Measurements from ENCODE around the gene NOC4L. TPM values are rescaled to one million over a fixed set of nuclear protein-coding genes. Genes with fewer than 3 reads are reported as not detected.
A peak's percentile ranks its signal among the peaks of the same experiment; 100 is the strongest.

NOC4L gene
- total and polyA plus RNA-seq, 2 experiments from 2014 or later, result 42.4 to 54.7 TPM

DNA sequence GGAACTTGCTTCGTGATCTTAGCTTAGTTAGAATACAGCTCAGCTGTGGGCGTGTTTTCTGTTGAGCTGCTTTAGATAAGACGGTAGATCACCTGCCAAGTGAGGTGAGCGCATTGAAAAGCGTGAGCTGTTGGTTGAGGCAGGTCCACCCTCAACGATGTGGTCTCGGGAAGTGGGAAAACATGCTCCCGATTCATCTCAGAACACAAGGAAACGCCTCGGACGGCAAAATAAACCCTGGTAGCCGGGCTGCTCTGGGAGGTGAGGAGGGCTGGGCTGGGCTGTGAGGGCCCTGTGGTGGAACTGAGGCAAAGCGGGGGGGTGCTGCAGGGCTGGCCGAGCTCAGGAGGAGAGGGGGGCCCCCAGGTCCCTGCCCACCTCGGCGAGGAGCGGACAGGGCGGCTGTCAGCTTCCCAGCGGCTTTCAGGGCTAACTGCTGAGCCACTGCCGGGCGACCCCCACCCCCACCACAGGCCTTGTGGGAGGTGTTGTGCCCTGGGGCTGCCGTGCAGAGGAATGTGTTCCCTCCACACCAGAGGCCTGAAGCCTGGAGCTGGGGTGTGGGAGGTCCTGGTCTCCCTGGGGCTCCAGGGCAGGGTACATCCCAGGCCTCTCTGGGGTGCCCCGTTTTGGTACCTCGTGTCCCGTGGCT is 30.7 kb downstream of the NOC4L start (continued):
- TF ChIP-seq, protein P1, sequence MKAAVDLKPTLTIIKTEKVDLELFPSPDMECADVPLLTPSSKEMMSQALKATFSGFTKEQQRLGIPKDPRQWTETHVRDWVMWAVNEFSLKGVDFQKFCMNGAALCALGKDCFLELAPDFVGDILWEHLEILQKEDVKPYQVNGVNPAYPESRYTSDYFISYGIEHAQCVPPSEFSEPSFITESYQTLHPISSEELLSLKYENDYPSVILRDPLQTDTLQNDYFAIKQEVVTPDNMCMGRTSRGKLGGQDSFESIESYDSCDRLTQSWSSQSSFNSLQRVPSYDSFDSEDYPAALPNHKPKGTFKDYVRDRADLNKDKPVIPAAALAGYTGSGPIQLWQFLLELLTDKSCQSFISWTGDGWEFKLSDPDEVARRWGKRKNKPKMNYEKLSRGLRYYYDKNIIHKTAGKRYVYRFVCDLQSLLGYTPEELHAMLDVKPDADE (IDR thresholded peaks at IDR 0.05), result no peak
- TF ChIP-seq JUNB (IDR thresholded peaks at IDR 0.05; ENCODE audit: unreplicated experiment), result no peak

DNA sequence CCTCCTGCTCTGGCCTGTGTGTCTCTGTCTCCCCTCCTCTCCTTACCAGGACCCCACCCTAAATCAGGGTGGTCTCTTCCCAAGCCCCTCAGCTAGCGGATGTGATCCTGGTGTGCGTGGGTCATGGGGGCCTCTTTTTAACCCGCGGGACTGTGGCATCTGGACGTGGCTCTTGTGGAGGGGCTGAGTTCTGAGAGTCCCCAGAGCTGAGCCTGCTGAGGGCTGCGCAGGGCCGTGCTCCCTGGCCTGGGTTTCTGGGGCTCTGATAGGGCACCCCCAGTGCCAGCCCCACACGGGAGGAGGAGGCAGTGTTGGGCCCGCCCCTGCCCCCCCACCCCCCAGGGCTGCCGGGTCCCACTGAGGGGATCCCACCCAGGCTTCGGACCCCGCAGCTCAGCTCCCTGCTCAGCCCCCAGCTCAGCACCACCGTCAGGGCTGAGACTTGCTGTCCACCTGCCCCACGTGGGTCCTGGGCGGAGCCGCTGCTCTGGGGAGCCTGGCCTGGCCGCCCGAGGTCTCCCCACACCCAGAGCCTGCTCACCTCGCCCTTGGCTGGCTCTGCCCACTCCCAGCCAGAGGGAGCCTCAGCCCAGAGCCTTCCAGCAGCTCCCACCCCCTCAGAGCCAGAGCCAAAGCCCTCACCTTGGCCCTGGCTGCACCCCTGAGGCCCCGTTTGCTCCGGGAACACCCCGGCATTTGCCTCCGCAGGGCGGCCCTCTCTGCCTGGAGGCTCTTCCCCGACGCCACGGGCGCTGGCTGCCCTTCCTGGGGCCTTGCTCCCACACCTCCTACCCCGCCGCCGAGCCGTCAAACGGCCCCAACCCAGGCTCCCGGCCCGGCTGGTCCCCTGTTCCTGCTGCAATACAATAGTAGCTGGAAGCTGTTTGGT is 31.5 kb downstream of the NOC4L start:
- Histone ChIP-seq H3K27me3 (ENCODE audit: insufficient read depth) (no peaks in the 10 kb centered on the region), H3K36me3 (ENCODE audit: insufficient read depth) (no peaks in the 10 kb centered on the region), H4K20me1 (replicated peaks; ENCODE audit: insufficient read depth) (no peaks in the 10 kb centered on the region; the same call in 1 of the 2 replicates), H3K79me2 (replicated peaks; ENCODE audit: insufficient read depth) (no peaks in the 10 kb centered on the region), H3K4me3 (no peak overlapping the region), H3F3A (replicated peaks; ENCODE audit: low read depth) (no peaks in the 10 kb centered on the region), H3K4me1 (ENCODE audit: insufficient read depth) (no peaks in the 10 kb centered on the region), H3K4me2 (no peak overlapping the region), H3K27ac (ENCODE audit: low read depth) (no peak overlapping the region), H2AFZ (no peak overlapping the region), H3K9me2 (ENCODE audit: insufficient read depth) (no peaks in the 10 kb centered on the region)
- ATAC-seq (peak; percentile 39), DNase-seq (ENCODE audit: low spot score) (no peak)
- H3K27ac Mint-ChIP-seq, result no peak overlapping the region
- H3K4me1 Mint-ChIP-seq, result peaks cover 6% of the 10 kb centered on the region; the same call in 2 of the 3 replicates
- H3K4me3 Mint-ChIP-seq, result no peak overlapping the region
- peaks cover 21% of the 10 kb centered on the region for H3K27me3 Mint-ChIP-seq (ENCODE audit: insufficient read depth, low read depth, poor library complexity)
- H3K36me3 Mint-ChIP-seq (ENCODE audit: low read depth), result no peaks in the 10 kb centered on the region
- no peaks in the 10 kb centered on the region for H3K9me3 Mint-ChIP-seq
- TF ChIP-seq STAT1 (IDR thresholded peaks at IDR 0.05; ENCODE audit: unreplicated experiment), result no peak
- no peak for TF ChIP-seq NANOG (IDR thresholded peaks at IDR 0.05; ENCODE audit: borderline replicate concordance)
- TF ChIP-seq, protein P1 (IDR thresholded peaks at IDR 0.05), result no peak
- TF ChIP-seq, protein P2, sequence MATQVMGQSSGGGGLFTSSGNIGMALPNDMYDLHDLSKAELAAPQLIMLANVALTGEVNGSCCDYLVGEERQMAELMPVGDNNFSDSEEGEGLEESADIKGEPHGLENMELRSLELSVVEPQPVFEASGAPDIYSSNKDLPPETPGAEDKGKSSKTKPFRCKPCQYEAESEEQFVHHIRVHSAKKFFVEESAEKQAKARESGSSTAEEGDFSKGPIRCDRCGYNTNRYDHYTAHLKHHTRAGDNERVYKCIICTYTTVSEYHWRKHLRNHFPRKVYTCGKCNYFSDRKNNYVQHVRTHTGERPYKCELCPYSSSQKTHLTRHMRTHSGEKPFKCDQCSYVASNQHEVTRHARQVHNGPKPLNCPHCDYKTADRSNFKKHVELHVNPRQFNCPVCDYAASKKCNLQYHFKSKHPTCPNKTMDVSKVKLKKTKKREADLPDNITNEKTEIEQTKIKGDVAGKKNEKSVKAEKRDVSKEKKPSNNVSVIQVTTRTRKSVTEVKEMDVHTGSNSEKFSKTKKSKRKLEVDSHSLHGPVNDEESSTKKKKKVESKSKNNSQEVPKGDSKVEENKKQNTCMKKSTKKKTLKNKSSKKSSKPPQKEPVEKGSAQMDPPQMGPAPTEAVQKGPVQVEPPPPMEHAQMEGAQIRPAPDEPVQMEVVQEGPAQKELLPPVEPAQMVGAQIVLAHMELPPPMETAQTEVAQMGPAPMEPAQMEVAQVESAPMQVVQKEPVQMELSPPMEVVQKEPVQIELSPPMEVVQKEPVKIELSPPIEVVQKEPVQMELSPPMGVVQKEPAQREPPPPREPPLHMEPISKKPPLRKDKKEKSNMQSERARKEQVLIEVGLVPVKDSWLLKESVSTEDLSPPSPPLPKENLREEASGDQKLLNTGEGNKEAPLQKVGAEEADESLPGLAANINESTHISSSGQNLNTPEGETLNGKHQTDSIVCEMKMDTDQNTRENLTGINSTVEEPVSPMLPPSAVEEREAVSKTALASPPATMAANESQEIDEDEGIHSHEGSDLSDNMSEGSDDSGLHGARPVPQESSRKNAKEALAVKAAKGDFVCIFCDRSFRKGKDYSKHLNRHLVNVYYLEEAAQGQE (IDR thresholded peaks at IDR 0.05; ENCODE audit: unreplicated experiment), result no peak
- TF ChIP-seq ZNF114 (CRISPR knock-in tag; IDR thresholded peaks at IDR 0.05), result no peak
- TF ChIP-seq, protein P3, sequence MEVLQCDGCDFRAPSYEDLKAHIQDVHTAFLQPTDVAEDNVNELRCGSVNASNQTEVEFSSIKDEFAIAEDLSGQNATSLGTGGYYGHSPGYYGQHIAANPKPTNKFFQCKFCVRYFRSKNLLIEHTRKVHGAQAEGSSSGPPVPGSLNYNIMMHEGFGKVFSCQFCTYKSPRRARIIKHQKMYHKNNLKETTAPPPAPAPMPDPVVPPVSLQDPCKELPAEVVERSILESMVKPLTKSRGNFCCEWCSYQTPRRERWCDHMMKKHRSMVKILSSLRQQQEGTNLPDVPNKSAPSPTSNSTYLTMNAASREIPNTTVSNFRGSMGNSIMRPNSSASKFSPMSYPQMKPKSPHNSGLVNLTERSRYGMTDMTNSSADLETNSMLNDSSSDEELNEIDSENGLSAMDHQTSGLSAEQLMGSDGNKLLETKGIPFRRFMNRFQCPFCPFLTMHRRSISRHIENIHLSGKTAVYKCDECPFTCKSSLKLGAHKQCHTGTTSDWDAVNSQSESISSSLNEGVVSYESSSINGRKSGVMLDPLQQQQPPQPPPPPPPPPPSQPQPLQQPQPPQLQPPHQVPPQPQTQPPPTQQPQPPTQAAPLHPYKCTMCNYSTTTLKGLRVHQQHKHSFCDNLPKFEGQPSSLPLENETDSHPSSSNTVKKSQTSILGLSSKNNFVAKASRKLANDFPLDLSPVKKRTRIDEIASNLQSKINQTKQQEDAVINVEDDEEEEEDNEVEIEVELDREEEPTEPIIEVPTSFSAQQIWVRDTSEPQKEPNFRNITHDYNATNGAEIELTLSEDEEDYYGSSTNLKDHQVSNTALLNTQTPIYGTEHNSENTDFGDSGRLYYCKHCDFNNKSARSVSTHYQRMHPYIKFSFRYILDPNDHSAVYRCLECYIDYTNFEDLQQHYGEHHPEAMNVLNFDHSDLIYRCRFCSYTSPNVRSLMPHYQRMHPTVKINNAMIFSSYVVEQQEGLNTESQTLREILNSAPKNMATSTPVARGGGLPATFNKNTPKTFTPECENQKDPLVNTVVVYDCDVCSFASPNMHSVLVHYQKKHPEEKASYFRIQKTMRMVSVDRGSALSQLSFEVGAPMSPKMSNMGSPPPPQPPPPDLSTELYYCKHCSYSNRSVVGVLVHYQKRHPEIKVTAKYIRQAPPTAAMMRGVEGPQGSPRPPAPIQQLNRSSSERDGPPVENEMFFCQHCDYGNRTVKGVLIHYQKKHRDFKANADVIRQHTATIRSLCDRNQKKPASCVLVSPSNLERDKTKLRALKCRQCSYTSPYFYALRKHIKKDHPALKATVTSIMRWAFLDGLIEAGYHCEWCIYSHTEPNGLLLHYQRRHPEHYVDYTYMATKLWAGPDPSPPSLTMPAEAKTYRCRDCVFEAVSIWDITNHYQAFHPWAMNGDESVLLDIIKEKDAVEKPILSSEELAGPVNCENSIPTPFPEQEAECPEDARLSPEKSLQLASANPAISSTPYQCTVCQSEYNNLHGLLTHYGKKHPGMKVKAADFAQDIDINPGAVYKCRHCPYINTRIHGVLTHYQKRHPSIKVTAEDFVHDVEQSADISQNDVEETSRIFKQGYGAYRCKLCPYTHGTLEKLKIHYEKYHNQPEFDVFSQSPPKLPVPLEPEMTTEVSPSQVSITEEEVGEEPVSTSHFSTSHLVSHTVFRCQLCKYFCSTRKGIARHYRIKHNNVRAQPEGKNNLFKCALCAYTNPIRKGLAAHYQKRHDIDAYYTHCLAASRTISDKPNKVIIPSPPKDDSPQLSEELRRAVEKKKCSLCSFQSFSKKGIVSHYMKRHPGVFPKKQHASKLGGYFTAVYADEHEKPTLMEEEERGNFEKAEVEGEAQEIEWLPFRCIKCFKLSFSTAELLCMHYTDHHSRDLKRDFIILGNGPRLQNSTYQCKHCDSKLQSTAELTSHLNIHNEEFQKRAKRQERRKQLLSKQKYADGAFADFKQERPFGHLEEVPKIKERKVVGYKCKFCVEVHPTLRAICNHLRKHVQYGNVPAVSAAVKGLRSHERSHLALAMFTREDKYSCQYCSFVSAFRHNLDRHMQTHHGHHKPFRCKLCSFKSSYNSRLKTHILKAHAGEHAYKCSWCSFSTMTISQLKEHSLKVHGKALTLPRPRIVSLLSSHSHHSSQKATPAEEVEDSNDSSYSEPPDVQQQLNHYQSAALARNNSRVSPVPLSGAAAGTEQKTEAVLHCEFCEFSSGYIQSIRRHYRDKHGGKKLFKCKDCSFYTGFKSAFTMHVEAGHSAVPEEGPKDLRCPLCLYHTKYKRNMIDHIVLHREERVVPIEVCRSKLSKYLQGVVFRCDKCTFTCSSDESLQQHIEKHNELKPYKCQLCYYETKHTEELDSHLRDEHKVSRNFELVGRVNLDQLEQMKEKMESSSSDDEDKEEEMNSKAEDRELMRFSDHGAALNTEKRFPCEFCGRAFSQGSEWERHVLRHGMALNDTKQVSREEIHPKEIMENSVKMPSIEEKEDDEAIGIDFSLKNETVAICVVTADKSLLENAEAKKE (CRISPR knock-in tag; IDR thresholded peaks at IDR 0.05), result no peak
- no peak for TF ChIP-seq CREB1 (CRISPR knock-in tag; IDR thresholded peaks at IDR 0.05; ENCODE audit: low read depth)

Data from GM23338 (cell line).